Ramos (cell line): ENCODE measurements around the gene DDX11.
"Not testable (repeated sequence)": the region's sequence is repeated elsewhere in the genome, so short reads cannot be mapped to it uniquely, and the experiment has no call there.

ENCODE experiments used
- in situ Hi-C: fragments of 300-500 bp; cut with MboI; formaldehyde crosslinking; loops from one replicate; pipeline ENCODE4 v1.14.3; 2022; ENCODE audit warnings: low sequenced_read_pairs; ENCODE audit not compliant: unreplicated experiment

The DDX11 gene

DNA sequence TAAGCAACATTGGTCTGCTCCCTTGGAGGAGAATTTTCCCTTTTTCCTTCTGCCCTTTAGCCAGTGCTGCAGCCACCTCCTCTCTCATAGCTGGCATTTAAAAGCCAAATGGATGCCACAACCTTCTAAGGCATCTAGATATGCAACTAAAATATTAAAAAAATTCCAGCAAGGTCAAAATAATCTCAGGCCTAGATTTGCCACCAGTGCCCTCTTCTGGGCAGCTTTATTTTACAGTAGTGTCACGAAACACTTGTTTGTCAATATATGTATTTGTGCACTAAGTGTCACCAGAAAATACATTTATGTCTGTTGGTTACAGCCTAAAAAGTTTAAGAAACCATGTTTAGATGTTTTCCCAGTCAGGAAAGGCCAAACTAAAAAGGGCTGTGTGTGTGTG, 19.7 kb upstream of the DDX11 start:
- in situ Hi-C loops = not testable (repeated sequence)

DNA sequence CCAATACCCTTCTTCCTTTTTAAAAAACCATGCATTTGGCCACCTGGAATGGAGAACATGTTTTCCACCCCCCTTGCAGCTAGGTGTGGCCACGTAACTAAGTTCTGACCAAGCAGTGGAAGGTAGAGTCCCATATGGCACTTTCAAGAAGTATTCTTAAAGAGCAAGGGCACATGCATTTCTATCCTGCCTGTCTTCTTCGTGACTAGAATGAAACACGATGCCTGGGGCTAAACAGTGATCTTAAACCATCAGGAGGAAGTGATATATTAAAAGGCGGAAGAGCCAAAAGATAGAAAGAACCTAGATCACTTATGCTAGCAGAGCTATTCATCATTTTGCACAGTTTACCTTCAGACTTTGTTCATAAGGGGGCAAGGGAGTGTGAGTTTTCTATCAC, 16.0 kb upstream of the DDX11 start:
- in situ Hi-C loops = no loop called here

GRCh38 chr12:31066196-31066595, 7.5 kb upstream of the DDX11 start:
- in situ Hi-C loops = not testable (repeated sequence)

GRCh38 chr12:31067656-31068055, 6.0 kb upstream of the DDX11 start:
- in situ Hi-C loops = not testable (repeated sequence)

- in situ Hi-C loops = not testable (repeated sequence)
Observed at GRCh38 chr12:31070971-31071740, 2.5 kb upstream of the DDX11 start.

DNA sequence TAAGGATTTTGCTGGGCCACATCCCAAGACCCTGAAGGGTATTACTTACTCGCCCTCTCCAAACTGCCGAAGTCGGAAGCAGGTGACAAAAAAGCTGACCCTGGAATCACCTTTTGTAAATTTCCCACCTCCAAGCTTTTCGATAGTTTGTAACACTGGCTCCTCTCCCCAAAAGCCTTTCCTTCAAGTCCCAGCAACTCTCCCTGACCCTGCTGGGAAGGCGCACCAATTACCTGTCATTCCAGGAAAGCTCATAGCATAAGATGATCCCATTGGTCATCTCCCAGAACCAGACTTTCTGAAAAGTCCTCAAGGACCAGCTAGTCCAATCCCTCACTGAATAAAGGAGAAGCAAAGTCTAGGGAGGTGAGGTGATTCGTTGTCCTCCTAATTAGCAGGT, 698 bp upstream of the DDX11 start:
- in situ Hi-C loops = not testable (repeated sequence)

- in situ Hi-C loops = not testable (repeated sequence)
Observed at GRCh38 chr12:31074333-31074874, 744 bp downstream of the DDX11 start.

- in situ Hi-C loops = not testable (repeated sequence)
Observed at GRCh38 chr12:31076150-31076549, 2.5 kb downstream of the DDX11 start.

DNA sequence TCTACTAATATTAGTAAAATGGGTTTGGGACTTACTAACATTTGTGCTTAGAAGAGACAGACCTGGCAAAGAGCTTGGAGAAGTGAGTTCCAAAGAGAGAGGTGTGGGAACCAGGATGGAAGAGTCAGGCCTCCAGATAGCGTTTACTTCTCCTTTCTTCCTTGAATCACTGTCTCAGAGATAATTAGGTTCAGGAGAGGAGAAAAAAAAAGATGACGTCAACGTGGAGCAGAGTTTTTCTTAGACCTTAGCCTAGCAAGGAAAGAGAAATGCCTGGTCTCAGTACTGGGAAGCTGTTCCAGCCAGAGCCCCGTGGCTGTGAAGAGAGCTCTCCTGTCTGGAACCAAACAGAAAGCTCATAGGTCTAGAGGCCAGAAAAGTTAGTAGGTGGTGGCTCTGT, 3.4 kb downstream of the DDX11 start:
- in situ Hi-C loops = not testable (repeated sequence)

DNA sequence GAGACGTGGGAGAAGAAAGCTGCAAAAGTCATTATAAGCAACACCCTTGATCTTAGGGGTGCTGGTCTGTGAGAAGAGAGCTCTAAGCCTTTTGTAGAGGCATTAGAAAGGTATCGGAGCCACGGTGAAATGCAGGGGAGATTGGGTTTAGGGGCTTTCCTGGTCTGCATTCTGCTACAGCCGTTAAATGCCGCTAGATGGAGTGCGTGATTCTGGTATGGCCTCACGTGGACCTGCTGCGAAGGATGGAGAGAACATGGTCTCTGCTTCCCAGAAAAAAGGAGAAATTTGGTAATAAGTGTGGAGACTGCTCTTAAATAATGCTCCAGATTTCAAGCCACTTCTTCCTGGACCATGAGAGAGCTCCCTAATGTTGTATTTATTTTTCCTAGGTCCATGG, 4.3 kb downstream of the DDX11 start:
- in situ Hi-C loops = not testable (repeated sequence)

- in situ Hi-C loops = not testable (repeated sequence)
Observed at GRCh38 chr12:31079421-31079820, 5.8 kb downstream of the DDX11 start.

DNA sequence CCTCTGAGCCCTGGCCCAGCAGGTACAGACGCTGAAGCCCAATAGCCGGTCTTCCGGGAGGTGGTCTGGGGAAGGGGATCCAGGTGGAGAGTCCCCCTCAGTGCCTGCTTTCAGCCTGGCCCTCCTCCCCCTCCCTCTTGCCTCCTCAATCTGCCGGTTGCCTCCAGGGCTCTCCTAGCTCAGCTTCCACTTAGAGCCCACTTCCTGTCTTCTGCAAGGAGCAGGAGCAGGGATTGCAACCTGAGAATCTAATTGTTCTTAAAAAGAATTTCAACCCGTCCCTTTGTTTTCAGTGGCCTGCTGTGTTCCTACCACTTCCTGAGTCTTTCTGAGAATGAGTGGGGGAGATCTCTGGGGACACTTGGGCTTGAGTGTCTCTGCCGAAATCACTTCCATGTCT, 6.6 kb downstream of the DDX11 start:
- in situ Hi-C loops = not testable (repeated sequence)

- in situ Hi-C loops = not testable (repeated sequence)
Observed at GRCh38 chr12:31081274-31081673, 7.6 kb downstream of the DDX11 start.

DNA sequence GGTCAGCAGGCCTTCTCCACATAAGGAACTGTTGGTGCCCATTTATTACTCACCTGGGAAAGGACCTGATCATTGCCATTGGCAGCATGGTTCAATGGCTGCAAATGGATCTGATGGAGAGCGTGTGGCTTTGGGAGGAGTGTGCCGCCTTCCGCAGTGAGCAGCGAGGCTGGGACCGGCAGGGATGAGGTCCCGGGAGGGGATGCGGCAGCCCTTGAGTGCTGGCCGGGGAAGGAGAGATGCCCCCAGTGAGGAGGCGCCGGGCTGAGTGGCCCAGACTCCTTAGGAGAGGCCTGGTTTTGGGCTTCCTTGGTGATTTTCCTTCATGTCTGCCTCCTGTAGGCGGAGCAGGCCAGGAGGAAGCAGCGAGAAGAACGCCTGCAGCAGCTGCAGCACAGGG, 10.6 kb downstream of the DDX11 start:
- in situ Hi-C loops = not testable (repeated sequence)

GRCh38 chr12:31086032-31086431, 12.4 kb downstream of the DDX11 start:
- in situ Hi-C loops = not testable (repeated sequence)

DNA sequence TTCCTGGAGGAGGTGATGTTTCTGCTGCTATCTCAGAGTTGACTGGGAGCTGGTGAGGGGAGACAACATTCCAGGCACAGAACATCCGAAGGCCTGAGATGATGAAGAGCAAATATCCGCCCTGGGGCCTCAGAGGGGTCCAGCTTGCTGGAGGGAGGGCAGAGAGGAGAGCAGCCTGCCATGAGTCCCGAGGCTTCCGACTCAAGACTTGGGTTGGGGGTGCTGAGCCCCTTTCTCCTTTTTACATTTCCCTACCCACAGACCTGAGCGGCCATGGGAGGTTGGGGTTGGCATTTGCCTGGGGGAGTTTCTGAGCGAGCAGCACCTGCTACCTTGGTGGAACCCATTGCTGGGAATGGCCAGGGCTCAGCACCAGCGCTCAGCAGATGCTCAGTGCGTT, 13.8 kb downstream of the DDX11 start:
- in situ Hi-C loops = not testable (repeated sequence)

- in situ Hi-C loops = not testable (repeated sequence)
Observed at GRCh38 chr12:31087956-31088355, 14.3 kb downstream of the DDX11 start.

- in situ Hi-C loops = no loop called here
Observed at GRCh38 chr12:31089072-31089471, 15.4 kb downstream of the DDX11 start.

- in situ Hi-C loops = not testable (repeated sequence)
Observed at GRCh38 chr12:31091629-31092028, 18.0 kb downstream of the DDX11 start.

DNA sequence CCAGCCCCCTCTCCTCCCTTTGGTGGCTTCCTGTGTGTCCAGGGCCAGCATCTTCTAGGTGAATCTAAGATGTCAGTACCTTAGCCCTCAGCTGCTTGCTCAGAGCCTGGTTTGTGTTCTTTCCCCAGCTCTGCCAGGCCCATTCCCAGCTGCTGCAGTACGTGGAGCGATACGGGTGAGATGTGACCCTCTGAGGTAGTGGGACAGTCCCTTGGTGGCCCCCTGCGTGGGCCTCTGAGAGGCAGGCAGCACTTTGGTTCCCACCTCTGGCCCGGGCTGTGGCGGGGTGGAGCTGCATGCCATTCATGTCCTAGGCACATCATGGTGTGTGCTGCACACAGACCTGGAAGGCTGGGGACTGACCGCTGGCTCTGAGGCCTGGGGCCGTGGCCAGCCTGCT, 19.1 kb downstream of the DDX11 start:
- in situ Hi-C loops = not testable (repeated sequence)

DNA sequence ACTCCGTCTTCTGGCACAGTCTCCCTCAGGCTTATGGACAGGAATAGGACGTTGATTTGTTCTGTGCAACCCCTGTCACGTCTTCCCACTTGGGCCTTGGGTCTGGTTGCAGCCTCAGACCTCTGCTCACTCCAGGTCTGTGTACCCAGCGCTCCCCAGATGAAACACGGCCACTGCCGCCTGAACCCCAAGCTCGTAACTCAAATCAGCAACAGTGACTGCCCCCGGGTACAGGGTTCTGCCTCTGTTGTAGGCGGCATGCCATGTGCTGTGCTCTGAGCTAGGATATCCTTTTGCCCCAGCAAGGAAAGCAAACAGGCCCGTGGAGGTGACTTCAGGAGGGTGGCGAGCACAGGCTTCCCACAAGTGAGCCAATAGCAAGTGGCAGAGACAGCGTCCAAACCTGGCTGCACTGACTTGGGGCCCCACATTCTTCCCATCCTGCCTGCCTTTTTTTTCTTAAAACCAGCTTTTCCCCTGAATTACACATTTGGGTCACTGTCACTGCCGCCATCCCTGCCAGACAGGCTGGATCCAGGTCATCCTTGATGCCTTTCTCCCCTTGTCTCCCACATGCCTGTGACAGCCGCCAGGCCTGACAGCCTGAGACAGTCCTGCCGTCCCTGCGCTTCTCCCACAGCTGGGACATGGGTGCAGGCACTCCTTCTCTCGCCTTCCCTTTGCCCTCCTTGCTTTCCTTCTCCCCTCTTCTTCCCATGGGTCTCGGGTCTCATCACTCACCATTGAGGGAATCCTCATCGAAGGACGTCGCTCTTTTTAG, 21.6 kb downstream of the DDX11 start:
- in situ Hi-C loops = not testable (repeated sequence)
